ENCODE results near the gene GAD1.

Gene GAD1

GRCh38 chr2:170892391-170892951, 75.8 kb downstream of the GAD1 start:
- H3K4me3 ChIP-seq (ENCODE audit: low read length), result no peak overlapping the region

GRCh38 chr2:170895023-170895757, 78.5 kb downstream of the GAD1 start:
- Histone ChIP-seq H3K4me1 (ENCODE audit: control insufficient read depth, insufficient read depth, low read length) (no peaks in the 10 kb centered on the region), H3K36me3 (ENCODE audit: control insufficient read depth, insufficient read depth, low read length) (no peaks in the 10 kb centered on the region), H3K27me3 (ENCODE audit: control insufficient read depth, insufficient read depth, low read length) (no peaks in the 10 kb centered on the region), H3K9ac (ENCODE audit: low read length) (no peak overlapping the region), H3K9me3 (ENCODE audit: control insufficient read depth, low read length) (no peaks in the 10 kb centered on the region), H3K4me3 (ENCODE audit: low read length) (no peak overlapping the region)

More at GRCh38 chr2:170892391-170892951, 75.8 kb downstream of the GAD1 start:
- no peaks in the 10 kb centered on the region for H3K4me1 ChIP-seq (ENCODE audit: control insufficient read depth, insufficient read depth, low read length)
- H3K9ac ChIP-seq (ENCODE audit: low read length), result no peak overlapping the region
- no peaks in the 10 kb centered on the region for H3K36me3 ChIP-seq (ENCODE audit: control insufficient read depth, insufficient read depth, low read length)
- H3K9me3 ChIP-seq (ENCODE audit: control insufficient read depth, low read length), result no peaks in the 10 kb centered on the region
- H3K27me3 ChIP-seq (ENCODE audit: control insufficient read depth, insufficient read depth, low read length), result peaks cover 3% of the 10 kb centered on the region

GRCh38 chr2:170896622-170897021, 79.9 kb downstream of the GAD1 start:
- Histone ChIP-seq H3K9me3 (ENCODE audit: control insufficient read depth, low read length) (no peaks in the 10 kb centered on the region), H3K9ac (ENCODE audit: low read length) (no peak overlapping the region), H3K27me3 (ENCODE audit: control insufficient read depth, insufficient read depth, low read length) (no peaks in the 10 kb centered on the region), H3K4me3 (ENCODE audit: low read length) (no peak overlapping the region), H3K4me1 (ENCODE audit: control insufficient read depth, insufficient read depth, low read length) (no peaks in the 10 kb centered on the region), H3K36me3 (ENCODE audit: control insufficient read depth, insufficient read depth, low read length) (no peaks in the 10 kb centered on the region)

GRCh38 chr2:170897108-170897507, 80.4 kb downstream of the GAD1 start:
- H3K4me1 ChIP-seq (ENCODE audit: control insufficient read depth, insufficient read depth, low read length), result no peaks in the 10 kb centered on the region
- no peak overlapping the region for H3K4me3 ChIP-seq (ENCODE audit: low read length)
- H3K36me3 ChIP-seq (ENCODE audit: control insufficient read depth, insufficient read depth, low read length), result no peaks in the 10 kb centered on the region
- H3K9me3 ChIP-seq (ENCODE audit: control insufficient read depth, low read length), result no peaks in the 10 kb centered on the region
- no peak overlapping the region for H3K9ac ChIP-seq (ENCODE audit: low read length)
- no peaks in the 10 kb centered on the region for H3K27me3 ChIP-seq (ENCODE audit: control insufficient read depth, insufficient read depth, low read length)

- Histone ChIP-seq H3K4me3 (ENCODE audit: low read length) (no peak overlapping the region), H3K4me1 (ENCODE audit: control insufficient read depth, insufficient read depth, low read length) (no peaks in the 10 kb centered on the region), H3K36me3 (ENCODE audit: control insufficient read depth, insufficient read depth, low read length) (no peaks in the 10 kb centered on the region), H3K9ac (ENCODE audit: low read length) (no peak overlapping the region), H3K27me3 (ENCODE audit: control insufficient read depth, insufficient read depth, low read length) (no peaks in the 10 kb centered on the region), H3K9me3 (ENCODE audit: control insufficient read depth, low read length) (no peaks in the 10 kb centered on the region)
These were observed 89.2 kb downstream of the GAD1 start for GRCh38 chr2:170905864-170906263.

Data from mucosa of stomach (tissue), 1 donor.